Loucy (cell line): ENCODE data around the gene SRP54.

Source experiments
- H2AFZ ChIP-seq: fragments of 200-600 bp; sonication (generic); 2 replicates; pipeline ENCODE4 v1.6.0; 2016; ENCODE audit warnings: antibody characterized with exemption, mild to moderate bottlenecking, low read length, moderate library complexity
- H3F3A ChIP-seq: fragments of 200-600 bp; 2 replicates; pipeline ENCODE4 v1.6.0; 2016; ENCODE audit warnings: antibody characterized with exemption, low read depth, mild to moderate bottlenecking
- H3K27me3 ChIP-seq: fragments of 200-600 bp; sonication (generic); 2 replicates; pipeline ENCODE4 v1.6.1; 2014; ENCODE audit warnings: low read length, mild to moderate bottlenecking; ENCODE audit not compliant: insufficient read depth, poor library complexity, severe bottlenecking
- H3K36me3 ChIP-seq: fragments of 200-600 bp; sonication (generic); 2 replicates; pipeline ENCODE4 v1.6.1; 2016; ENCODE audit warnings: low read length; ENCODE audit not compliant: insufficient read depth
- H3K4me1 ChIP-seq: fragments of 200-600 bp; sonication (generic); 2 replicates; pipeline ENCODE4 v1.5.1; 2014; ENCODE audit warnings: low read length, mild to moderate bottlenecking; ENCODE audit not compliant: insufficient read depth, poor library complexity, severe bottlenecking
- H3K4me2 ChIP-seq: fragments of 200-600 bp; sonication (generic); 2 replicates; pipeline ENCODE4 v1.6.0; 2014; ENCODE audit warnings: antibody characterized with exemption, low read length, low read depth, mild to moderate bottlenecking; ENCODE audit not compliant: poor library complexity, severe bottlenecking
- H3K4me3 ChIP-seq: fragments of 200-600 bp; sonication (generic); 2 replicates; pipeline ENCODE4 v1.5.1; 2014; ENCODE audit warnings: low read length, mild to moderate bottlenecking, mixed read lengths; ENCODE audit not compliant: poor library complexity, severe bottlenecking
- H3K79me2 ChIP-seq: fragments of 200-600 bp; sonication (generic); 2 replicates; pipeline ENCODE4 v1.6.1; 2014; ENCODE audit warnings: low read length; ENCODE audit not compliant: insufficient read depth
- H3K9ac ChIP-seq: fragments of 200-600 bp; sonication (generic); 2 replicates; pipeline ENCODE4 v1.6.0; 2014; ENCODE audit warnings: mild to moderate bottlenecking, low read depth, low read length, moderate library complexity; ENCODE audit not compliant: poor library complexity, severe bottlenecking
- H3K9me2 ChIP-seq: fragments of 200-600 bp; sonication (generic); replicated peaks from 2 replicates; pipeline ENCODE4 v1.6.1; 2016; ENCODE audit warnings: low read depth, low read length, mixed read lengths
- H3K9me3 ChIP-seq: fragments of 200-600 bp; sonication (generic); 2 replicates; pipeline ENCODE4 v1.6.1; 2014; ENCODE audit warnings: mild to moderate bottlenecking, antibody characterized with exemption, low read length, low read depth; ENCODE audit not compliant: insufficient read depth
- H4K20me1 ChIP-seq: fragments of 200-600 bp; sonication (generic); 2 replicates; pipeline ENCODE4 v1.6.0; 2014; ENCODE audit warnings: antibody characterized with exemption, low read length, mild to moderate bottlenecking; ENCODE audit not compliant: insufficient read depth, poor library complexity, severe bottlenecking
- EZH2phosphoT487 ChIP-seq: fragments of 200-600 bp; IDR thresholded peaks from 2 replicates; pipeline ENCODE4 v1.6.1; 2018; ENCODE audit warnings: antibody characterized with exemption, mild to moderate bottlenecking, moderate library complexity, borderline replicate concordance
- TF ChIP-seq, protein P1 (sequence below): fragments of 200-600 bp; sonication (generic); conservative IDR thresholded peaks from 2 replicates; pipeline ENCODE4 v1.5.1; 2014; ENCODE audit warnings: mild to moderate bottlenecking, antibody characterized with exemption, low read length

SRP54 gene

DNA sequence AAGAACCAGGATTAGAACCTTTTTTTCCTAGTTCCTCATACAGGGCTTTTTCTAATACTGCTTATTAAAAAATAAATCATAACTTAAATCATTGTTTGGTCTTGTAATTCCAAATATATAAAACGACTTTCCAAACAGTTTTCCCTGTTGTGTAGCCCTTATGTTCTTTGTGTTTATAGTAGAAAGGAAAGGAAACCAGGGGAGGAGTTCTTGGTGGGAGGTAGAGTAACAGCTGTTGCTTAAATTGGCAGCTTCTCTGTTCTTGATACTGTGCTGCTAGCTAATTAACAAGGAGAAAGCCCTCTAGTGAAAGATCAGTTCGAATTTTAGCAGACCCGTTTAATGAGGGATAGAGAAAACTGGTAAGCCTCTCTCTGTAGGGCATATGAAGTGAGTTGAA, 15.0 kb downstream of the SRP54 start:
- no peak for TF ChIP-seq EZH2phosphoT487
- TF ChIP-seq, protein P1, sequence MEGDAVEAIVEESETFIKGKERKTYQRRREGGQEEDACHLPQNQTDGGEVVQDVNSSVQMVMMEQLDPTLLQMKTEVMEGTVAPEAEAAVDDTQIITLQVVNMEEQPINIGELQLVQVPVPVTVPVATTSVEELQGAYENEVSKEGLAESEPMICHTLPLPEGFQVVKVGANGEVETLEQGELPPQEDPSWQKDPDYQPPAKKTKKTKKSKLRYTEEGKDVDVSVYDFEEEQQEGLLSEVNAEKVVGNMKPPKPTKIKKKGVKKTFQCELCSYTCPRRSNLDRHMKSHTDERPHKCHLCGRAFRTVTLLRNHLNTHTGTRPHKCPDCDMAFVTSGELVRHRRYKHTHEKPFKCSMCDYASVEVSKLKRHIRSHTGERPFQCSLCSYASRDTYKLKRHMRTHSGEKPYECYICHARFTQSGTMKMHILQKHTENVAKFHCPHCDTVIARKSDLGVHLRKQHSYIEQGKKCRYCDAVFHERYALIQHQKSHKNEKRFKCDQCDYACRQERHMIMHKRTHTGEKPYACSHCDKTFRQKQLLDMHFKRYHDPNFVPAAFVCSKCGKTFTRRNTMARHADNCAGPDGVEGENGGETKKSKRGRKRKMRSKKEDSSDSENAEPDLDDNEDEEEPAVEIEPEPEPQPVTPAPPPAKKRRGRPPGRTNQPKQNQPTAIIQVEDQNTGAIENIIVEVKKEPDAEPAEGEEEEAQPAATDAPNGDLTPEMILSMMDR, result no peak
- Histone ChIP-seq H2AFZ (no peak overlapping the region), H4K20me1 (peaks cover 20% of the 10 kb centered on the region), H3K36me3 (peaks cover 43% of the 10 kb centered on the region; the same call in 1 of the 2 replicates), H3K9me2 (no peaks in the 10 kb centered on the region), H3K9me3 (no peaks in the 10 kb centered on the region), H3K79me2 (peaks cover 29% of the 10 kb centered on the region), H3K9ac (no peak overlapping the region), H3K4me3 (no peak overlapping the region), H3K27me3 (no peaks in the 10 kb centered on the region), H3K4me1 (peaks cover 5% of the 10 kb centered on the region), H3K4me2 (no peak overlapping the region), H3F3A (peaks cover 3% of the 10 kb centered on the region; the same call in 1 of the 2 replicates)

DNA sequence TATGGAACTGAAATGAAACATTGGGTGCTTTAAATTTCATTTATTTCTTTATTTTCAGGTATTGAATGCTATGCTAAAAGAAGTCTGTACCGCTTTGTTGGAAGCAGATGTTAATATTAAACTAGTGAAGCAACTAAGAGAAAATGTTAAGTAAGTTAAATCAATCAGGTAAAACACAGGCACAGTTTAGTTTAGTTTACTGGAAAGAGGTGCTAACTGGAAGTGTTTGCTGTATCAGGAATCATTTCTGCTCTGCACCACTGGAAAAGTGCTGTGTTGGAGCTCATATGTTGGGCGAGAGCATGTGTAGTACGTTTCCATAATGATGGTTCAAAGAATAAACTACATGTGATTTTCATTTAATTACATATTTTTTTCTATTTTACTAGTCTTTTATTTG, 16.7 kb downstream of the SRP54 start:
- Histone ChIP-seq H3K79me2 (peaks cover 14% of the 10 kb centered on the region), H3K27me3 (no peaks in the 10 kb centered on the region), H4K20me1 (peaks cover 15% of the 10 kb centered on the region), H3F3A (peaks cover 3% of the 10 kb centered on the region; the same call in 1 of the 2 replicates), H3K9me3 (no peaks in the 10 kb centered on the region), H3K4me2 (no peak overlapping the region), H3K4me1 (peaks cover 5% of the 10 kb centered on the region), H2AFZ (no peak overlapping the region), H3K4me3 (no peak overlapping the region), H3K9ac (no peak overlapping the region), H3K9me2 (no peaks in the 10 kb centered on the region), H3K36me3 (peaks cover 52% of the 10 kb centered on the region; the same call in 1 of the 2 replicates)
- no peak for TF ChIP-seq EZH2phosphoT487
- TF ChIP-seq, protein P1, result no peak

DNA sequence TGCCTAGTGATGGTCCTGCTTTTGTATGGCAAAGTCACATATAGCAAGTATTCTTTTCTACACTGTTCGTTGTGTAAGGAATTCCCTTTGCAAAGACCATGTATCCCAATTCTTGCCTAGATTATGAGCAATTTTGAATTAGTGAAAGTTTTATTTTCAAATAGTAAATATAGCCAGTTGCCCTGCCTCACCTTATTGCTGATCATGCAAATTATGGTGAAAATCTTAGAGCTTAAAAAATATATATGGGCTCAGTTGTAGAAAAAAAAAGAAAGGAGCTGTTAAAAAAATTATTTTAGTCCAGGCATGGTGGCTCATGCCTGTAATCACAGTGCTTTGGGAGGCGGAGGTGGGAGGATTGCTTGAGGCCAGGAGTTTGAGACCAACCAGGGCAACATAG, 18.8 kb downstream of the SRP54 start:
- Histone ChIP-seq H3K27me3 (no peaks in the 10 kb centered on the region), H4K20me1 (peaks cover 3% of the 10 kb centered on the region)
- TF ChIP-seq, protein P1, result no peak
- TF ChIP-seq EZH2phosphoT487, result no peak

More for the DNA sequence above, 18.8 kb downstream of the SRP54 start:
- H3K36me3 ChIP-seq, result peaks cover 53% of the 10 kb centered on the region; the same call in 1 of the 2 replicates
- H2AFZ ChIP-seq, result no peak overlapping the region
- H3K4me1 ChIP-seq, result no peaks in the 10 kb centered on the region
- H3K79me2 ChIP-seq, result peaks cover under 1% of the 10 kb centered on the region; the same call in 1 of the 2 replicates
- no peak overlapping the region for H3K4me2 ChIP-seq
- no peaks in the 10 kb centered on the region for H3K9me2 ChIP-seq
- no peaks in the 10 kb centered on the region for H3K9me3 ChIP-seq
- no peak overlapping the region for H3K9ac ChIP-seq
- no peak overlapping the region for H3K4me3 ChIP-seq
- H3F3A ChIP-seq, result peaks cover under 1% of the 10 kb centered on the region; the same call in 1 of the 2 replicates
